ENCODE data around the gene SLC12A8.

SLC12A8 gene, protein sequence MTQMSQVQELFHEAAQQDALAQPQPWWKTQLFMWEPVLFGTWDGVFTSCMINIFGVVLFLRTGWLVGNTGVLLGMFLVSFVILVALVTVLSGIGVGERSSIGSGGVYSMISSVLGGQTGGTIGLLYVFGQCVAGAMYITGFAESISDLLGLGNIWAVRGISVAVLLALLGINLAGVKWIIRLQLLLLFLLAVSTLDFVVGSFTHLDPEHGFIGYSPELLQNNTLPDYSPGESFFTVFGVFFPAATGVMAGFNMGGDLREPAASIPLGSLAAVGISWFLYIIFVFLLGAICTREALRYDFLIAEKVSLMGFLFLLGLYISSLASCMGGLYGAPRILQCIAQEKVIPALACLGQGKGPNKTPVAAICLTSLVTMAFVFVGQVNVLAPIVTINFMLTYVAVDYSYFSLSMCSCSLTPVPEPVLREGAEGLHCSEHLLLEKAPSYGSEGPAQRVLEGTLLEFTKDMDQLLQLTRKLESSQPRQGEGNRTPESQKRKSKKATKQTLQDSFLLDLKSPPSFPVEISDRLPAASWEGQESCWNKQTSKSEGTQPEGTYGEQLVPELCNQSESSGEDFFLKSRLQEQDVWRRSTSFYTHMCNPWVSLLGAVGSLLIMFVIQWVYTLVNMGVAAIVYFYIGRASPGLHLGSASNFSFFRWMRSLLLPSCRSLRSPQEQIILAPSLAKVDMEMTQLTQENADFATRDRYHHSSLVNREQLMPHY

DNA sequence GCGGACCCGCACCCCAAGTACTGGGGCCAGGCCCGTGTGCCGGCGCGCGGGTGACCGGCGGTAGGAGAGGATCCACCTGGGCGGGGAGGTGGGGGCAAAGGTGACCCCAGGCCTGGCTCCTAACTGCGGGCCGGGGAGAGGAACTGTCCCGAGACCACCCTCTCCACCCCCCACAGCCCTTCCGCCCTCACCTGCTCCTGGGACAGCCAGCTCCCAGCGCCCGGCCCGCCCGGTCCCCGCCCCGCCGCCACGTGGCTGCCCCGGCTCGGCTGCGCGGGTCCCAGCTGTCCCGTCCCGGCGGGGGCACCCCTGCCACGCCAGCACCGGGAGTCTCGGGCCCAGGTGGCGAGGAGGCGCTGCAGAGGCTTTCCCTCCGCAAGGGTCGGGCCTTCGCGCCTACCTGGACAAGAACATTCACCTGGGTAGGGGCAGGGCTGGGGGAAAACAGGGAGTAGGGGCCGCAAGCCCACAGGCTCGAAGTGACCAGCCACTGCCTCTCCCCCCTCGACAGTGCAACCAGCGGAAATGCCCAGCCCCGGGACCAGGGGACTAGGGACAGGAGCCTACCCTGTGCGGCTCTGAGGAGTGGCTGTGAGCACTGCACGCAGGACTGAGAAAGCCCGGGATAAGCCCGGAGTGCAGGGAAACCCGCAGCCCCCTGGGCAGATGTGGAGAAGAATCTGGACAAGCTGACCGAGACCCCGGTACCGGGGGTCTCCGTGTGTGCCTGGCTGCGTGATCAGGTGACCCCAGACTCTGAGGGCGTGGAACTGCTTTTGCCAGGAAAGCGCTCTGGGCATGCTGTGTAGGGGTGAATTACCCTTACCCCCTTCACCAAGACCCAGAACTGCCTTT is at the start of gene SLC12A8:
SLC12A8 (minus strand) TSS at position 240 of the 855 bp plus-strand sequence. CDS start 1,399 bp downstream, outside the sequence.
- DNase-seq = no peak

DNA sequence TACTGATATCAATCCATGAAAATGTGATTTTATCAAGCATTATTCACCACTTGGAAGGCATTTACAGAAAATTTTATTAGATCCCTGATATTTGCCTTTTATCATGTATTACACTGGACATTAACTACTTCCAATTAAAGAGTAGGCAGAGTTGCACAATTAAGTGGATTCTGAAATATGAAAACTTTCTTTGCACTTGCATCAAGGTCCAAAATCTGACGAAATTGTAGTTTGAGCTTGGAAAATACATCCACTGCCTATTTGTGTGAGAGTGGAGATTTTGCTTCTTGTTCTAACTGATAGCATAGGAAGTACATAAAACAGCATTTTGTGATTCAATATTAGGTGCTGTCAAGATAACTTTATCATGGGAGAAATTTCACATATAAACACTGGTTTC is 49.6 kb upstream of the SLC12A8 start:
- no peak for DNase-seq

DNA sequence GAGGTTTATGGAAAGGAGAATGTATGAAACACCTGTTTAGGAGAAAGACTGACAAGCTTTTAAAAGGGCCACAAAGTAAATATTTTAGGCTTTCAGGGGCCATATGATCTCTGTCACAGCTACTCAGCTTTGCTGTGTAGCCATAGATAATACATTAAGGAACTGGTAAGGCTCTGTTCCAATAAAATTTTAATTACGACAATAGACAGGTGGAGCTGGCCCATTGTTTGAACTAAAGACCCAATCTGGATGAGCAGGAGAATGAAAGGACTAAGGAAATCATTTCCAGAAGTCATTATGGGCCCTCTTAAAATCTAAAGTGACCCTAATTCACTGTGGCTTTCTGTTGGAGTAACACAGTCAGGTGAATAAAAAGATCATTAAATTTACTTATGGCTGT is 48.5 kb upstream of the SLC12A8 start:
- DNase-seq = peak; percentile 82

DNA sequence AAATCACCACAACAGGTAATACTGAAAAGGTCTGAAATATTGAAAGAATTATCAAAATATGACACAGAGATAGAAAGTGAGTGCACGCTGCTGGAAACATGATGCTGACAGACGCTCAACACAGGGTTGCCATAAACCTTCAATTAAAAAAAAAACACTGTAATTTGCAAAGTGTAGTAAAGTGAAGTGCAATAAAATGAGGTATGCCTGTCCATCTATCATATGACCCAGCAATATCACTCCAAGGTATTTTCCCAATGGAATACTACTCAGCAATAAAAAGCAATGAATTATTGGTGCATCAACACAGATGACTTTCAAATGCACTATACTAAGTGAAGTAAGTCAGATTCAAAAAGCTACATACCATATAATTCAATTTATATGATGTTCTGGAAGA is 47.6 kb upstream of the SLC12A8 start:
- DNase-seq = no peak

DNA sequence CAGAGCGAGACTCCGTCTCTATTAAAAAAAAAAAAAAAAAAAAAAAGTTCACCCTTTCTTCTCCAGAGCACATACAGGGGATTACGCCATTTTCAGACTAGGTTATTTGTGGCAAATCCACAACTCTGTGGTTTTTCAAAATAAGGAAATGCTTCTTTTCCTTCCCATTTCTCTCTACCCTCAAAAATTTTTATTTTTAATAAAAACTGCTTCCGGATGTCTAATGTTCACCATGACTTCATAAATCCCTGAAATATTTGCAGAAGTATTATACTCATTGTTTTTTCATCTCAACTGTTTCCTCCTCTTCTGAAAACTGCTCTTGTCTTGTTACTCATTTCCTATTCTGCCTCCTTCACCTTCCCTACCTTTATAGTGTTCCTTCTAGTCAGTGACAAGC is 45.0 kb upstream of the SLC12A8 start:
- DNase-seq = no peak

DNA sequence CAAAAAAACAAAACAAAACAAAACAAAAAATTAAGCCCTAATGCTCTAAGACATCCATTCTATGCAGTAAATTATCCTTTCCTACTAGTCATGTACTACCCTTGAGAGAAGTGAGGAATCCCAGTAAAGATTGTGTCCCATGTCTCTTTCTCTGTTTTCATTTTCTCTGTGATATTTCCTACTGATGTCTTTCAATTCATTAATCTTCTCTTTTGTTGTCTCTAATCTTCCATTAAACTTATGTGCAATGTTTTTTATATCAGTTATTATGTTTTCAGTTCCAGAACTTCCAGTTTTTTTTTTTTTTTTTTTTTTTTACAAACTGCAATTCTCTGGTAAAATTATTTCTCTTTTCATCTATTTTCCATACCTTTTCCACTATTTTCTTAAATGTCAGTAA is 44.1 kb upstream of the SLC12A8 start:
- no peak for DNase-seq

DNA sequence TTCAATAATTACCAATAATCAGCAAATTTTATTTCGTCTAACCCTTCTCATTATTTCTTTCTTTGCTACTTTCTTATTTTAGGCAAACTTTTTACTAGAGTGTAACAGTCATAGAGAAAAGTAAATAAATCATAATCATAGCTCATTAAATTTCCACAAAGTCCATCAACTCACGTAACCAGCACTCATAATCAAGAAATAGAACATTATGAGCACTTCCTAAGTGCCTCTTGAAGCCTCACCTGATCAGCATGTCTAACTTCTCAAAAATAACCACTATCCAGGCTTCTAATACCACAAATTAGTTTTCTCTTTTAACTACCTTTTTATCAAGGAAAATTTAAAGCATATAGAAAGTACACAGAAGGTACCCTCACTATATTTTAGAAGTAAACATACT is 38.4 kb upstream of the SLC12A8 start:
- no peak for DNase-seq

DNA sequence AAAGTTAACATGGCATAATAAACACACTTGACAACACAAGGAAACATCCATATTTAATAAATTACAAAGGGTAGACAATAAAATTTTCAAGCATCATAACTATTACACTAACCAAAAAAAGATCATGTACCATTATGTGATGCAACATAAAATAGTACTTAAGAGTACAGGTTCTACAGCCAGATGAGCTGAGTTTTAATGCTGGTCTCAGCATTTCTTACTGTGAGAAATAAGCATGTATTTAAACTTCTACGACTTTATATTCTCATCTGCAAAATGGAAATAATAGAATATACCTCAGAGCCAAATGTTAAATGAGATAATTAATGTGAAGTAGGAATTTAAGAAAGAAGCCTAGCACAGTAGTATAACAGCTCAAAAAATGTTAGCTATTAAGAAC is 33.7 kb upstream of the SLC12A8 start:
- no peak for DNase-seq

DNA sequence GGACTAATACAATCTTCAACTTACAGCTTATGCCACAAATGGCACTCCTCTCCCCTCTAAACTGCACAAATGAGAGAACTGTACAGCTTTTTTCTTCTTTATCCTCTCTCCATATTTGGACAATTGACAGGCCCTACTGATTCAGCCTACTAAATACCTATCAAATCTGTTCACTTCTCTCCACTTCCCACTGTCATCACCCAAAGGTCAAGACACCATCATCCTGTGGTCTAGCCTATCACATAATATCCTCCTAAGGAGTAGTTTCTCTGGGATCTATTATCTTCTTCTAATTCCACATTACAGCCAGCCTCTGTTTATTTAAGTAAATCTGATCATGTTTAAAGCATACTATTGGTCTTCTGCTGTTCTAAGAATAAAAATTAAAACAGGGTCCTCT is 33.0 kb upstream of the SLC12A8 start:
- DNase-seq = no peak

DNA sequence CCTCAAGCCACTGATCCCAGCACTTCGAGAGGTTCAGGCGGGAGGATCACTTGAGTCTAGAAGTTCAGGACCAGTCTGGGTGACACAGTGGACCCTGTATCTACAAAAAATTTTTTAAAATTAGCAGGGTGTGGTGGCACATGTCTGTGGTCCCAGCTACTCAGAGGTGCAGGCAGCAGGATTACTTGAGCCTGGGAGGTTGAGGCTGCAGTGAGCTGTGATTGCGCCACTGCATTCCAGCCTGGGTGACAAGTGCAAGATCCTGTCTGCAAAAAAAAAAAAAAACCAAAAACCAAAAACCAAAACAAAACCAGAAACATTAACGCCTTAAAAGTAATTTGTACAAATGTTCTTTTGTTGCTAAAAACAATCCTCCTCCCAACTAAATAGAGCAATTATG is 27.9 kb upstream of the SLC12A8 start:
- no peak for DNase-seq

DNA sequence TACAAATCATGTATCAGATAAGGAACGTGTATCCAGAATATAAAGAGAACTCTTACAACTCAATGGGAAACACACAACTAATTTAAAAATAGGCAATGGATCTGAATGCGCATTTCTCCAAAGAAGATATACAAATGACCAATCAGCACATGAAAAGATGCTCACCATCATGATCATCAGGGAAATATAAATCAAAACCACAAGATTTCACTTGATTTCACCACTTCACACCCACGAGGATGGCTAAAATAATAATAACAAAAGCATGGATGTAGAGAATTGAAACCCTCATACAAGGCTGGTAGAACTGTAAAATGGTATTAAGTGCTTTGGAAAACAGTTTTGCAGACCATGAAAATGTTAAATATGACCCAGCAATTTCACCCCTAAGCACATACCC is 26.7 kb upstream of the SLC12A8 start:
- no peak for DNase-seq

DNA sequence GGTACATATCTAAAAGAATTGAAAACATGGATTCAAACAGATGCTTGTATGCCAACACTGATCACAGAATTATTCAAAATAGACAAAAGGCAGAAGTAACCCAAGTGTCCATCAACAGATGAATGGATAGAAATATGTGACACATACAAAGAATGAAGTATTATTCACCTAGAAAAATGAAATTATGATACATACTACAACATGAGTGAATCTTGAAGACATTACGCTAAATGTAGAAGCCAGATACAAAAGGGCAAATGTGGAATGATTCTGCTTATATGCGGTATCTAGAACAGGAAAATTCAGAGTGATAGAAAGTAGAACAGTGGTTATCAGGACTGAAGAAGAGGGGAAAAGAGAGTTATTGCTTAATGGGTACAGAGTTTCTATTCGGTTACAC is 26.2 kb upstream of the SLC12A8 start:
- no peak for DNase-seq

DNA sequence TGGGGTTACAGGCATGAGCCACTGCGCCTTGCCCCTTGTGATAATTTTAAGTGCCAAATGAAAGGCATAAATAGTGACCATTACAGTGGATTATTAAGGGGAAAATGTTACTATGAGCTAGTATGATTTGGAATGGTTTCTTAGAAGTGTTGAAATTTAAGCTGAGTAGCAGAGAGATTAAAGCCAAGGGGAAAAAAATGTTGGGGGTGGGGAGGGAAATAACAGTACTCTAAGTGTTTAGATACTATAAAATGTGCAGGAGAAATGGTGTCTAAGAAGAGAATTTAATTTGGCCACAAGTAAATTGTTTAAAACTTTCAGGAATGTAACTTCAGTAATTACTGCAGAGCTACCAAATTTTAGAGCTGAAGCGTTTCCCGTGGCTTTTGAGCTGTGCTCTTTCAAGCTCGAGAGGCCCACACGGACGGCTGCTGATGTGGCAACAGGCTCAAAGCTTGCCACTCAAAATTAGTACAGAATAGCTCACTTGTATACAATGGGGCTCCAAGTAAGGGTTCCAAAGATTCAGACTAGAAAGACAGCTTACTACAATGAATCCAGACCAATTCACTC is 23.9 kb upstream of the SLC12A8 start:
- no peak for DNase-seq

DNA sequence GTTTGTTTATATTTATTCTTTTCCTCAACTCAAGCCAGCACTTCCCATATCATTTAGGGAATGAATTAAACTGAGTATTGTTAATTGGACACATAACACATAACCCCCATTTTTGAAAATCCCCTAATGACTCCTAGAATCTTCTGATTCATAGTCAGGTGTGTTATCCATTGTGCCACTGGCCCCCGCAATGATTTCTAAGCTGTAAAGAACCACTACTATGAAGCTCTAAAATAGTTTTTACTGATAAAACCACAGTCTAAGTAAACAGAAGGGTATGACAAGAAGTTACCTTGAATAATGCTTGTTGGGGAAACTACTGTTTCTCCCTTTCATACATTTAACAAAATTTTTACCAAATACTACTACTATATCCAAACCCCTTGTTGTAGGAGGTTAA is 22.3 kb upstream of the SLC12A8 start:
- DNase-seq = no peak

DNA sequence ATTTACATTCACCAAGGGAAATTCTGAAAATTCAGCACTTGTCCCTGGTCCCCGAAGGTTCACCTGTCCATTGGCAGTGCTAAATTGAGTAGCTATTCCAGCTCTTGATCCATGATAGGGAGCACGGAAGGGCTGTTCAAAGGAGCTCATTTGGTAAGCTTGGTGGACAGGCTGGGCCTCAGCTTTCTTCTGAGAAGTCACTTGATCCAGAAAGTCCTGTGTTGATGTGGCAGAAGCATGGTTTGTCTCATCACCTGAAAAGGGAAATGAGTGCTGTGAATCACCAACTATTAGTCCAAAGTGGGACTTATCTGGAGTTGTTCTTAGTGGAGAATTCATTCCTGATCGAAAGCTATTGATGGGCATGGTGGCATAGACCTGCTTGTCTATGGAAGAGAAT is 19.9 kb upstream of the SLC12A8 start:
- DNase-seq = no peak

DNA sequence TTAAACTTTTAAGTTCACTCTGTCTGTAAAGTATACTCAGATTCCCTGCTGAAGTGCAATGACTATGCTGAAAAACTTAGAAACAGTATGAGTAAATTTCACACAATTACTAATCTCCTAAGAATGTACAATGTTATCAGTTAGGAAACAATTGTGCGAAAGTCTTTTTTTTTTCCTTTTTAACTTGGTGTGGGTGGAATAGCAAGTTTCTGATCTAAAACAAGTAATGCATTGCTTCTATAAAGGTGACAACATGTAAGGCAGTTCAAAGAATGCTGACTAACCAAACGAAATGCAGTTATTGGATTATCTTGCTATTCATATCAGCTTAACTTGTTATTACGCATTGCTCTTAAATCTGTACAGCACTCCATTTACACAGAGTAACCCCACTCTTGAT is 19.3 kb upstream of the SLC12A8 start:
- DNase-seq = no peak

DNA sequence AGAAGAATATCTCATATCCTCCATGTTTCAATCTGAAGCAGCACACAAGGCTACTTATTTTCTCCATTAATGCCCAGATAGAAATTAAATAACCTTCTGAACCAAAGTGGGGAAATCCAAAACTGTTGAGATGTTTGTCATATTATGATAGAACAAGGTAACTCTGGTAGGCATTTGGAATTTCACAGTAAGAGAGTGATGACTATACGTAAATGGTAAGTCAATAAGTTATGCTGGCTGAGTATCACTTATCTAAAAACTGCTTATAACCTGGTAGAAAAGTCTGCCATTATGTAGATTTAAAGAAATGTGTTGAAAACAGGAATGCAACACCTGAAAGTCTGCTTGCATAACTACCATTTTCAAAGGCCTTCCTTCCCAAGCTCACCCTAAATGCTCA is 17.2 kb upstream of the SLC12A8 start:
- DNase-seq = no peak

DNA sequence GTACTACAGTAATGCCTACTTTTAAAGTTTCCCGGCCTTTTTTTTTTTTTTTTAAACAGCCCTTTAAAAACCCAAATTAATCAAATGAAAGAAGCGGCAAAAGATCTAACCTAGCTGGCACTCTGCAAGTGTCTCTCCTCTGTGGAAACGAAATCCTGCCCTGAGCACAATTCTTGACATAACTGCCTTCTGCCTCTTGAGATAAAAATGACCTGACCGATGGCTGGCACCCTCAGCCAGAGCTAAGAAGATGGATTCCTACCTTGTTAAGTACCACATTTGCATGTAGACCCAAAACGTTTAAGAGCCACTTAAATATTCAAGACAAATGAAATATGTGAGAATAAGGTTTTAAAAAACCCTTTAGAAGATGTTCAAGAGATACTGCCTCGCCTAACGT is 16.6 kb upstream of the SLC12A8 start:
- DNase-seq = no peak

DNA sequence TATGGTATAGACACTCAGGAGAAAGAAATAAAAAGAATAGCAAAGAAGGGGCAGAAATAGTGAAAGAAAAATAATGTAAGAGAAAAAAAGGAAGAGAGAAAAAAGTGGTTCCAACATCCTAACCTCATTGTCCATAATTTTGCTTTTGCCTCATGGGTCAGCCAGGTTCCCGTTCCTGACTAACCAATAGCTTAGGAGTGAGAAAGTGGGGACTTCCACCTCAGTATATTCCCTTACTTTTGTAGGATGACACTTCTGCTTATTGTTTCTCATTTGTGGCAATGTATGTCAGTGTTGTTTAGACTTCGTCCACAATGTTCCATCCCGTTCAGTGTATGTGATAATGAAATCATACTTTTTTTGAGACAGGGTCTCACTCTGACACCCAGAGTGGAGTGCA is 9.3 kb upstream of the SLC12A8 start:
- DNase-seq = no peak

DNA sequence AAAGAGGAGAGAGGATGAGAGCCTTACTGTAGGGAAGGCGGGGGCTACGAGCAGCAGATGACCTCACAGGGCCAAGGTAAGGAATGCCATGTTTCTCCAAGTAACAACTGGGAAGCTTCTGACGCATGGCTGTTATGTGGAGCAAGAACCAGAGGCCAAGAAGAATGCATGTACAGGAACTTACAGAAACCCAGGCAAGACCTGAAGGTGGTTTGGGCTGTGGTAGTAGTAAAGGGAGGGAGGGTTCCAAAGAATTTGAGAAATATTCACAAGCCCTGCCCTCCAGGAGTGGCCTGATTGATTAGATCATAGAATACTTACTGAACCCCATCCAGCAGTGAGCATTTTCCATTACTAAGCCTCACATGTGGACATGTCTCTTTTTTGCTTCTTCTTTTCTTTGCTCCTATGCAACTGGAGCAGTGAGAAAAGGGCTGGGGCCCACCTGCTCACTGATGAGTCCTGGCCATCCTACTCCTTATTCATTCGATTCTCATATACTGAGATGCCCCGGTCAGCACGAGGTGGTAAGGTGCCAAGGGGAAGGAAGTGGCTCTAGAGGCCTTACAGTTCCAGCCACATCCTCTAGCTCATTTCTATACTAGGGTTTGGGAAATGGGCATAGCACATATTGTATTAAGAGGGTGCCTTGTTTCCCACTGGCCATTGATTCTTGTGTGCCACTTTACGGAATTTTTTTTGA is 8.3 kb upstream of the SLC12A8 start:
- DNase-seq = no peak

DNA sequence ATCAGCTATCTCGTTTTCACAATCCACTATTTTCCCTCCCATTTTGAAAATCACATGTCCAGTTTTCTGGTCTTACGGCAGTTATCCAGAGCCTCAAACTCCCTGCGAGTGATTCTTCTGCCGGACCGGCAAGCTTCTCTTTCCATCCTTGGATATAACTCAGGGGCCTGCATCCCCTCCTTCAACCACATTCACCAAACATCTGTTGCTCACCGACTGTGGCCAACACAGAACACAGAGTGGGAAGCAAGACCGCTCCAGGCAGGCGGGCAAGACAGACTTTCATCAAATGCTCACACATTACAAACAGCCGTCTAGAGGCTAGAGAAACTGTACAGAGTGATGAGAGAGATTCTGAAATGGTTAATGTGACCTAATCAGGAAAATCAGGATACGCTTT is 7.6 kb upstream of the SLC12A8 start:
- no peak for DNase-seq

DNA sequence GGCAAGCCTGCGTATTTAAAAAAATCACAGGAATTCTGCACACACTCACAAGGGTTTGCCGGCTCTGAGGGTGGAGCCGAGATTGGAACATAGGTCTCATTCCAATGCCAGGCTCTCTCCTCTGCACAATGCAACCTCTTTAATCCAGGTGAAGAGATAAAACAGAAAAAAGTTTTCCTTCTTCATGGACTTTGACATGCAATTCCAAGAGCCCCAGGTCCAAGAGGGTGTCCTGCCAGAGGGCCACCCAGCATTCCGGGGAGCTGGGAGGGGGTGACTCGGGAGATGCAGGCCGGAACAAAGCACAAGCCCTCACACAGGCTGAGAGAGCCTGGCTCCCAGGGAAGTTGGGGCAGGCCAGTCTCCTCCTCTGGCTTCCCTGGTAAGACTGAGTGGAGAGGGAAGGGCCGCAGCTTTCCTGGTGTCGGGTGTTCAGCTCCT is 6.7 kb upstream of the SLC12A8 start:
- DNase-seq = no peak

DNA sequence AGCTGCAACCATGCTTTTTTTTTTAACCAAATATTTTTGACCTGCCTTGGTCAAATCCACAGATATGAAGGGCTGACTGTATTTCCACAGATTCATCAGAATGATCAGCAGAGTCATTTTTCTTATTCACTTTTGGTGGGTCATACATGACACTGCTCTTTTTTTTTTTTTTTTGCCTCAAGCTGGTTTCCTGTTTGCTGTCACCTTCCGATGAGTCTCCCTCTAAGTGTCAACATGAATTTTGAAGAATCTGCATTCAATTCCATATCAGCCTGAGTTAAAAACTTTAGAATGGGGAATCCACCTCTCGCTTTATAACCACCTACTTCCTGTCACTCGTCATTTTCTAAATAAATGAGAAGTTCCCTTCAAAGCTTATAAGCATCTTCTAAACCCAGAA is 2.2 kb upstream of the SLC12A8 start:
- DNase-seq = no peak
